WTC11 (cell line): Measurements from ENCODE around the gene PTN. TPM values are rescaled to one million over a fixed set of nuclear protein-coding genes. Genes with fewer than 3 reads are reported as not detected.

Experiments used
- ATAC-seq: fragments of 200-7000 bp; cut with Tn5 transposase; 2 replicates; pipeline ENCODE4 v1.10.0; 2021; ENCODE audit warnings: mild to moderate bottlenecking, moderate library complexity
- CTCF ChIA-PET: fragments of 300-600 bp; sonication (Branson Sonifier 250); formaldehyde crosslinking; loops from one replicate; lab custom pipeline; 2021; ENCODE audit warnings: antibody characterized with exemption; lab: Charles Lee
- POLR2A ChIA-PET: fragments of 350-600 bp; sonication (Branson Sonifier 250); formaldehyde crosslinking; loops from one replicate; lab custom pipeline; 2021; ENCODE audit warnings: antibody characterized with exemption; lab: Charles Lee
- DNase-seq: peaks from one replicate; pipeline ENCODE4 v3.0.0; 2021; ENCODE audit warnings: low spot score
- H3K27ac Mint-ChIP-seq: 2 replicates; pipeline ENCODE4 v1.8.0; 2021; ENCODE audit warnings: mixed read lengths
- H3K27me3 Mint-ChIP-seq: 2 replicates; pipeline ENCODE4 v1.8.0; 2021; ENCODE audit warnings: low read depth, mild to moderate bottlenecking, moderate library complexity, mixed read lengths
- H3K36me3 Mint-ChIP-seq: 2 replicates; pipeline ENCODE4 v1.8.0; 2021; ENCODE audit warnings: mixed read lengths
- H3K4me1 Mint-ChIP-seq: 2 replicates; pipeline ENCODE4 v1.8.0; 2022; ENCODE audit warnings: mixed read lengths
- H3K4me3 Mint-ChIP-seq: 2 replicates; pipeline ENCODE4 v1.8.0; 2021; ENCODE audit warnings: mild to moderate bottlenecking, moderate library complexity, mixed read lengths
- H3K9me3 Mint-ChIP-seq: 2 replicates; pipeline ENCODE4 v1.8.0; 2021; ENCODE audit warnings: mixed read lengths
- AFF4 ChIP-seq: sonication (generic); formaldehyde crosslinking; IDR thresholded peaks from 2 replicates; pipeline ENCODE4 v1.8.1; 2023; ENCODE audit warnings: mild to moderate bottlenecking, missing genetic modification reagents, borderline replicate concordance
- ARID4B ChIP-seq: sonication (generic); formaldehyde crosslinking; IDR thresholded peaks from 2 replicates; pipeline ENCODE4 v1.8.0; 2023; ENCODE audit warnings: missing genetic modification reagents, mild to moderate bottlenecking, borderline replicate concordance
- CBFB ChIP-seq: sonication (generic); formaldehyde crosslinking; IDR thresholded peaks from 2 replicates; pipeline ENCODE4 v1.8.1; 2022; ENCODE audit warnings: mild to moderate bottlenecking, low read depth, missing genetic modification reagents
- ESRRA ChIP-seq: sonication (generic); formaldehyde crosslinking; IDR thresholded peaks from 2 replicates; pipeline ENCODE4 v1.8.1; 2022; ENCODE audit warnings: mild to moderate bottlenecking, missing genetic modification reagents, borderline replicate concordance
- HMGA2 ChIP-seq: fragments of 250-450 bp; sonication (Bioruptor Pico); IDR thresholded peaks from 2 replicates; pipeline ENCODE4 v1.4.0; 2021; ENCODE audit warnings: mild to moderate bottlenecking, moderate library complexity
- MLX ChIP-seq: sonication (generic); formaldehyde crosslinking; IDR thresholded peaks from 2 replicates; pipeline ENCODE4 v1.8.1; 2023; ENCODE audit warnings: mild to moderate bottlenecking, missing genetic modification reagents, moderate library complexity
- NR3C1 ChIP-seq: sonication (generic); formaldehyde crosslinking; conservative IDR thresholded peaks from 2 replicates; pipeline ENCODE4 v1.8.1; 2023; ENCODE audit warnings: low read depth, mild to moderate bottlenecking, missing genetic modification reagents
- SP1 ChIP-seq: sonication (generic); formaldehyde crosslinking; conservative IDR thresholded peaks from 2 replicates; pipeline ENCODE4 v1.8.1; 2022; ENCODE audit warnings: missing genetic modification reagents
- ZNF121 ChIP-seq: sonication (generic); formaldehyde crosslinking; IDR thresholded peaks from 2 replicates; pipeline ENCODE4 v1.8.0; 2023; ENCODE audit warnings: missing genetic modification reagents
- ZNF396 ChIP-seq: fragments of 250-450 bp; sonication (Bioruptor Pico); IDR thresholded peaks from 2 replicates; pipeline ENCODE4 v1.8.0; 2021; ENCODE audit warnings: mild to moderate bottlenecking, moderate library complexity, borderline replicate concordance
- total RNA-seq: library from RNA; stranded (reverse); gene quantifications from 3 replicates; pipeline ENCODE4 v1.2.3, GENCODE V29; 2021
- TF ChIP-seq, protein P1 (sequence below): sonication (generic); formaldehyde crosslinking; IDR thresholded peaks from 2 replicates; pipeline ENCODE4 v1.8.1; 2023; ENCODE audit warnings: mild to moderate bottlenecking, missing genetic modification reagents
- TF ChIP-seq, protein P2 (sequence below): sonication (generic); formaldehyde crosslinking; IDR thresholded peaks from 2 replicates; pipeline ENCODE4 v1.8.1; 2022; ENCODE audit warnings: low read depth, missing genetic modification reagents, borderline replicate concordance

PTN gene
- total RNA-seq, 1 experiment from 2014 or later = 18.9 TPM

GRCh38 chr7:137298464-137298794 is 45.1 kb downstream of the PTN start:
- ATAC-seq = no peak
- Mint-ChIP-seq H3K4me1 (peaks cover 24% of the 10 kb centered on the region), H3K36me3 (no peaks in the 10 kb centered on the region), H3K9me3 (no peaks in the 10 kb centered on the region), H3K4me3 (no peak overlapping the region), H3K27me3 (no peaks in the 10 kb centered on the region), H3K27ac (no peak overlapping the region; the same call in 1 of the 2 replicates)
- CTCF ChIA-PET = interaction anchor here (1.2 kb wide), 1 partner anchor 129 kb away, joined by 3 read pairs; no protein-coding TSS in a partner anchor
- POLR2A ChIA-PET = interaction anchor here (1.3 kb wide), 1 partner anchor 9 kb away, joined by 4 read pairs; no protein-coding TSS in a partner anchor
- TF ChIP-seq AFF4 (CRISPR knock-in tag) (no peak), NR3C1 (CRISPR knock-in tag) (no peak), HMGA2 (CRISPR knock-in tag) (no peak), ESRRA (no peak), ZNF396 (CRISPR knock-in tag) (no peak), ZNF121 (CRISPR knock-in tag) (no peak), SP1 (CRISPR knock-in tag) (no peak), ARID4B (CRISPR knock-in tag) (no peak), CBFB (CRISPR knock-in tag) (no peak), MLX (CRISPR knock-in tag) (no peak)
- TF ChIP-seq, protein P1, sequence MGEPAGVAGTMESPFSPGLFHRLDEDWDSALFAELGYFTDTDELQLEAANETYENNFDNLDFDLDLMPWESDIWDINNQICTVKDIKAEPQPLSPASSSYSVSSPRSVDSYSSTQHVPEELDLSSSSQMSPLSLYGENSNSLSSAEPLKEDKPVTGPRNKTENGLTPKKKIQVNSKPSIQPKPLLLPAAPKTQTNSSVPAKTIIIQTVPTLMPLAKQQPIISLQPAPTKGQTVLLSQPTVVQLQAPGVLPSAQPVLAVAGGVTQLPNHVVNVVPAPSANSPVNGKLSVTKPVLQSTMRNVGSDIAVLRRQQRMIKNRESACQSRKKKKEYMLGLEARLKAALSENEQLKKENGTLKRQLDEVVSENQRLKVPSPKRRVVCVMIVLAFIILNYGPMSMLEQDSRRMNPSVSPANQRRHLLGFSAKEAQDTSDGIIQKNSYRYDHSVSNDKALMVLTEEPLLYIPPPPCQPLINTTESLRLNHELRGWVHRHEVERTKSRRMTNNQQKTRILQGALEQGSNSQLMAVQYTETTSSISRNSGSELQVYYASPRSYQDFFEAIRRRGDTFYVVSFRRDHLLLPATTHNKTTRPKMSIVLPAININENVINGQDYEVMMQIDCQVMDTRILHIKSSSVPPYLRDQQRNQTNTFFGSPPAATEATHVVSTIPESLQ (CRISPR knock-in tag) = no peak
- TF ChIP-seq, protein P2, sequence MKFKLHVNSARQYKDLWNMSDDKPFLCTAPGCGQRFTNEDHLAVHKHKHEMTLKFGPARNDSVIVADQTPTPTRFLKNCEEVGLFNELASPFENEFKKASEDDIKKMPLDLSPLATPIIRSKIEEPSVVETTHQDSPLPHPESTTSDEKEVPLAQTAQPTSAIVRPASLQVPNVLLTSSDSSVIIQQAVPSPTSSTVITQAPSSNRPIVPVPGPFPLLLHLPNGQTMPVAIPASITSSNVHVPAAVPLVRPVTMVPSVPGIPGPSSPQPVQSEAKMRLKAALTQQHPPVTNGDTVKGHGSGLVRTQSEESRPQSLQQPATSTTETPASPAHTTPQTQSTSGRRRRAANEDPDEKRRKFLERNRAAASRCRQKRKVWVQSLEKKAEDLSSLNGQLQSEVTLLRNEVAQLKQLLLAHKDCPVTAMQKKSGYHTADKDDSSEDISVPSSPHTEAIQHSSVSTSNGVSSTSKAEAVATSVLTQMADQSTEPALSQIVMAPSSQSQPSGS = no peak
- TF ChIP-seq, all 79 proteins: peak for 0
- DNase-seq = no peak
